ENCODE measurements around the gene DMC1. TPM values are rescaled to one million over a fixed set of nuclear protein-coding genes. Genes with fewer than 3 reads are reported as not detected.
A peak's percentile ranks its signal among the peaks of the same experiment; 100 is the strongest.

The DMC1 gene
- total and polyA plus RNA-seq, 4 donors, result 0.24 to 2.7 (median 1.8) TPM

GRCh38 chr22:38489561-38490145 is 80.3 kb downstream of the DMC1 start:
- no peaks in the 10 kb centered on the region for H3K9me3 ChIP-seq (ENCODE audit: control insufficient read depth in 4 of 4, insufficient read depth in 3 of 4, low read length in 3 of 4)
- 86 to 92% methylated on average over 7 of the region's 7 CpGs for WGBS, 2 donors
- no peak overlapping the region for H3K4me3 ChIP-seq
- no peak for TF ChIP-seq CTCF (IDR thresholded peaks at IDR 0.05; ENCODE audit: control extremely low read depth, extremely low read depth)
- no peak overlapping the region for H3K27ac ChIP-seq (ENCODE audit: low read depth in 1 of 2, low read length in 1 of 2)
- ATAC-seq (ENCODE audit: insufficient read depth, low FRiP score) (no peak), DNase-seq (no peak)
- peaks cover 0 to 5% (median 0%) of the 10 kb centered on the region in 5 donors for H3K4me1 ChIP-seq (ENCODE audit: control insufficient read depth in 5 of 5, insufficient read depth in 5 of 5, low read length in 5 of 5)
- no peak overlapping the region for H3K9ac ChIP-seq (ENCODE audit: insufficient read depth in 1 of 2, low read length in 2 of 2)
- H3K36me3 ChIP-seq (ENCODE audit: control insufficient read depth in 4 of 4, insufficient read depth in 4 of 4, low read length in 4 of 4), result peaks cover 42 to 87% (median 69%) of the 10 kb centered on the region in 4 donors
- no peaks in the 10 kb centered on the region for H3K27me3 ChIP-seq (ENCODE audit: control insufficient read depth in 3 of 3, insufficient read depth in 3 of 3, low read length in 2 of 3)

GRCh38 chr22:38489142-38489541 is 80.8 kb downstream of the DMC1 start:
- no peak overlapping the region for H3K9ac ChIP-seq (ENCODE audit: insufficient read depth in 1 of 2, low read length in 2 of 2)
- peaks cover 0 to 5% (median 0%) of the 10 kb centered on the region in 5 donors for H3K4me1 ChIP-seq (ENCODE audit: control insufficient read depth in 5 of 5, insufficient read depth in 5 of 5, low read length in 5 of 5)
- ATAC-seq (ENCODE audit: insufficient read depth, low FRiP score) (no peak), DNase-seq (no peak)
- no peaks in the 10 kb centered on the region for H3K9me3 ChIP-seq (ENCODE audit: control insufficient read depth in 4 of 4, insufficient read depth in 3 of 4, low read length in 3 of 4)
- peaks cover 42 to 87% (median 69%) of the 10 kb centered on the region in 4 donors for H3K36me3 ChIP-seq (ENCODE audit: control insufficient read depth in 4 of 4, insufficient read depth in 4 of 4, low read length in 4 of 4)
- WGBS, 2 donors, result 97% methylated on average over 17 of the region's 17 CpGs
- no peak overlapping the region for H3K27ac ChIP-seq (ENCODE audit: low read depth in 1 of 2, low read length in 1 of 2)
- no peak for TF ChIP-seq CTCF (IDR thresholded peaks at IDR 0.05; ENCODE audit: control extremely low read depth, extremely low read depth)
- H3K27me3 ChIP-seq (ENCODE audit: control insufficient read depth in 3 of 3, insufficient read depth in 3 of 3, low read length in 2 of 3), result no peaks in the 10 kb centered on the region
- H3K4me3 ChIP-seq, result no peak overlapping the region

- Histone ChIP-seq H3K9ac (ENCODE audit: insufficient read depth in 1 of 2, low read length in 2 of 2) (no peak overlapping the region), H3K4me1 (ENCODE audit: control insufficient read depth in 5 of 5, insufficient read depth in 5 of 5, low read length in 5 of 5) (peaks cover 0 to 5% (median 0%) of the 10 kb centered on the region in 5 donors), H3K27ac (ENCODE audit: low read depth in 1 of 2, low read length in 1 of 2) (no peak overlapping the region), H3K36me3 (ENCODE audit: control insufficient read depth in 4 of 4, insufficient read depth in 4 of 4, low read length in 4 of 4) (peaks cover 44 to 86% (median 68%) of the 10 kb centered on the region in 4 donors), H3K9me3 (ENCODE audit: control insufficient read depth in 4 of 4, insufficient read depth in 3 of 4, low read length in 3 of 4) (no peaks in the 10 kb centered on the region), H3K4me3 (no peak overlapping the region), H3K27me3 (ENCODE audit: control insufficient read depth in 3 of 3, insufficient read depth in 3 of 3, low read length in 2 of 3) (no peaks in the 10 kb centered on the region)
- no peak for ATAC-seq (ENCODE audit: insufficient read depth, low FRiP score)
- 90 to 93% methylated on average over 6 of the region's 6 CpGs for WGBS, 2 donors
- TF ChIP-seq CTCF (IDR thresholded peaks at IDR 0.05; ENCODE audit: control extremely low read depth, extremely low read depth), result no peak
- no peak for DNase-seq
Measured at GRCh38 chr22:38487946-38488345, 82.0 kb downstream of the DMC1 start.

- H3K36me3 ChIP-seq (ENCODE audit: control insufficient read depth in 4 of 4, insufficient read depth in 4 of 4, low read length in 4 of 4), result peaks cover 46 to 86% (median 78%) of the 10 kb centered on the region in 4 donors
- H3K4me3 ChIP-seq, result no peak overlapping the region
- ATAC-seq (ENCODE audit: insufficient read depth, low FRiP score) (no peak), DNase-seq (no peak)
- no peaks in the 10 kb centered on the region for H3K27me3 ChIP-seq (ENCODE audit: control insufficient read depth in 3 of 3, insufficient read depth in 3 of 3, low read length in 2 of 3)
- no peak overlapping the region for H3K9ac ChIP-seq (ENCODE audit: insufficient read depth in 1 of 2, low read length in 2 of 2)
- TF ChIP-seq CTCF (IDR thresholded peaks at IDR 0.05; ENCODE audit: control extremely low read depth, extremely low read depth), result no peak
- WGBS, 2 donors, result 61 to 69% methylated on average over 5 of the region's 5 CpGs
- H3K9me3 ChIP-seq (ENCODE audit: control insufficient read depth in 4 of 4, insufficient read depth in 3 of 4, low read length in 3 of 4), result no peaks in the 10 kb centered on the region
- H3K27ac ChIP-seq (ENCODE audit: low read depth in 1 of 2, low read length in 1 of 2), result peak overlapping the region in 1 of 2 donors; percentile 20
- peaks cover 0 to 7% (median 0%) of the 10 kb centered on the region in 5 donors for H3K4me1 ChIP-seq (ENCODE audit: control insufficient read depth in 5 of 5, insufficient read depth in 5 of 5, low read length in 5 of 5)
Measured at GRCh38 chr22:38485783-38486182, 84.2 kb downstream of the DMC1 start.

Measured in lung (tissue), 12 donors.